ENCODE data around the gene HEPH.

- TF ChIP-seq POLR2A (IDR thresholded peaks at IDR 0.05; ENCODE audit: low read length) (no peak), GATA1 (IDR thresholded peaks at IDR 0.05; ENCODE audit: low read depth, low read length) (no peak)
Measured at GRCh38 chrX:66150163-66150562, 13.9 kb upstream of the HEPH start.
